ENCODE data around the gene RAP1GDS1.

RAP1GDS1 gene

GRCh38 chr4:98290511-98290910 lies 29.3 kb downstream of the RAP1GDS1 start:
- no peak overlapping the region for H3K9ac ChIP-seq (ENCODE audit: low read depth, low read length)
- no peaks in the 10 kb centered on the region for H3K9me3 ChIP-seq (ENCODE audit: control insufficient read depth, insufficient read depth, low read length)

GRCh38 chr4:98293104-98293887 lies 32.1 kb downstream of the RAP1GDS1 start:
- no peaks in the 10 kb centered on the region for H3K27me3 ChIP-seq (ENCODE audit: control insufficient read depth, insufficient read depth, low read length)
- H3K4me3 ChIP-seq (ENCODE audit: low read depth, low read length), result no peak overlapping the region
- H3K4me1 ChIP-seq (ENCODE audit: control insufficient read depth, insufficient read depth, low read length), result no peaks in the 10 kb centered on the region
- H3K36me3 ChIP-seq (ENCODE audit: control insufficient read depth, insufficient read depth, low read length), result no peaks in the 10 kb centered on the region
- H3K9me3 ChIP-seq (ENCODE audit: control insufficient read depth, insufficient read depth, low read length), result no peaks in the 10 kb centered on the region
- no peak overlapping the region for H3K9ac ChIP-seq (ENCODE audit: low read depth, low read length)

More at GRCh38 chr4:98290511-98290910, 29.3 kb downstream of the RAP1GDS1 start:
- no peaks in the 10 kb centered on the region for H3K27me3 ChIP-seq (ENCODE audit: control insufficient read depth, insufficient read depth, low read length)
- no peaks in the 10 kb centered on the region for H3K36me3 ChIP-seq (ENCODE audit: control insufficient read depth, insufficient read depth, low read length)
- H3K4me3 ChIP-seq (ENCODE audit: low read depth, low read length), result no peak overlapping the region
- no peaks in the 10 kb centered on the region for H3K4me1 ChIP-seq (ENCODE audit: control insufficient read depth, insufficient read depth, low read length)

GRCh38 chr4:98298022-98298421 lies 36.8 kb downstream of the RAP1GDS1 start:
- H3K36me3 ChIP-seq (ENCODE audit: control insufficient read depth, insufficient read depth, low read length), result no peaks in the 10 kb centered on the region
- H3K9ac ChIP-seq (ENCODE audit: low read depth, low read length), result no peak overlapping the region
- H3K4me1 ChIP-seq (ENCODE audit: control insufficient read depth, insufficient read depth, low read length), result no peaks in the 10 kb centered on the region
- no peak overlapping the region for H3K4me3 ChIP-seq (ENCODE audit: low read depth, low read length)
- no peaks in the 10 kb centered on the region for H3K9me3 ChIP-seq (ENCODE audit: control insufficient read depth, insufficient read depth, low read length)
- no peaks in the 10 kb centered on the region for H3K27me3 ChIP-seq (ENCODE audit: control insufficient read depth, insufficient read depth, low read length)

- Histone ChIP-seq H3K4me1 (ENCODE audit: control insufficient read depth, insufficient read depth, low read length) (no peaks in the 10 kb centered on the region), H3K9ac (ENCODE audit: low read depth, low read length) (no peak overlapping the region), H3K9me3 (ENCODE audit: control insufficient read depth, insufficient read depth, low read length) (no peaks in the 10 kb centered on the region), H3K36me3 (ENCODE audit: control insufficient read depth, insufficient read depth, low read length) (no peaks in the 10 kb centered on the region), H3K4me3 (ENCODE audit: low read depth, low read length) (no peak overlapping the region), H3K27me3 (ENCODE audit: control insufficient read depth, insufficient read depth, low read length) (no peaks in the 10 kb centered on the region)
These were observed 39.5 kb downstream of the RAP1GDS1 start for GRCh38 chr4:98300706-98301105.

- H3K9ac ChIP-seq (ENCODE audit: low read depth, low read length), result no peak overlapping the region
- H3K27me3 ChIP-seq (ENCODE audit: control insufficient read depth, insufficient read depth, low read length), result no peaks in the 10 kb centered on the region
- no peaks in the 10 kb centered on the region for H3K36me3 ChIP-seq (ENCODE audit: control insufficient read depth, insufficient read depth, low read length)
- no peaks in the 10 kb centered on the region for H3K9me3 ChIP-seq (ENCODE audit: control insufficient read depth, insufficient read depth, low read length)
- no peaks in the 10 kb centered on the region for H3K4me1 ChIP-seq (ENCODE audit: control insufficient read depth, insufficient read depth, low read length)
- no peak overlapping the region for H3K4me3 ChIP-seq (ENCODE audit: low read depth, low read length)
These were observed 44.4 kb downstream of the RAP1GDS1 start for GRCh38 chr4:98305576-98305975.

GRCh38 chr4:98310867-98311266 lies 49.7 kb downstream of the RAP1GDS1 start:
- Histone ChIP-seq H3K4me3 (ENCODE audit: low read depth, low read length) (no peak overlapping the region), H3K4me1 (ENCODE audit: control insufficient read depth, insufficient read depth, low read length) (no peaks in the 10 kb centered on the region), H3K36me3 (ENCODE audit: control insufficient read depth, insufficient read depth, low read length) (no peaks in the 10 kb centered on the region), H3K9ac (ENCODE audit: low read depth, low read length) (no peak overlapping the region), H3K9me3 (ENCODE audit: control insufficient read depth, insufficient read depth, low read length) (no peaks in the 10 kb centered on the region), H3K27me3 (ENCODE audit: control insufficient read depth, insufficient read depth, low read length) (no peaks in the 10 kb centered on the region)

- Histone ChIP-seq H3K36me3 (ENCODE audit: control insufficient read depth, insufficient read depth, low read length) (no peaks in the 10 kb centered on the region), H3K9ac (ENCODE audit: low read depth, low read length) (no peak overlapping the region), H3K27me3 (ENCODE audit: control insufficient read depth, insufficient read depth, low read length) (no peaks in the 10 kb centered on the region), H3K4me1 (ENCODE audit: control insufficient read depth, insufficient read depth, low read length) (no peaks in the 10 kb centered on the region), H3K4me3 (ENCODE audit: low read depth, low read length) (no peak overlapping the region), H3K9me3 (ENCODE audit: control insufficient read depth, insufficient read depth, low read length) (no peaks in the 10 kb centered on the region)
These were observed 50.5 kb downstream of the RAP1GDS1 start for GRCh38 chr4:98311656-98312055.

- Histone ChIP-seq H3K4me3 (ENCODE audit: low read depth, low read length) (no peak overlapping the region), H3K27me3 (ENCODE audit: control insufficient read depth, insufficient read depth, low read length) (no peaks in the 10 kb centered on the region), H3K4me1 (ENCODE audit: control insufficient read depth, insufficient read depth, low read length) (no peaks in the 10 kb centered on the region), H3K9me3 (ENCODE audit: control insufficient read depth, insufficient read depth, low read length) (no peaks in the 10 kb centered on the region), H3K36me3 (ENCODE audit: control insufficient read depth, insufficient read depth, low read length) (no peaks in the 10 kb centered on the region), H3K9ac (ENCODE audit: low read depth, low read length) (no peak overlapping the region)
These were observed 53.8 kb downstream of the RAP1GDS1 start for GRCh38 chr4:98314791-98315565.

GRCh38 chr4:98318521-98318920 lies 57.3 kb downstream of the RAP1GDS1 start:
- H3K4me1 ChIP-seq (ENCODE audit: control insufficient read depth, insufficient read depth, low read length), result no peaks in the 10 kb centered on the region
- H3K4me3 ChIP-seq (ENCODE audit: low read depth, low read length), result no peak overlapping the region
- no peaks in the 10 kb centered on the region for H3K9me3 ChIP-seq (ENCODE audit: control insufficient read depth, insufficient read depth, low read length)
- no peak overlapping the region for H3K9ac ChIP-seq (ENCODE audit: low read depth, low read length)
- no peaks in the 10 kb centered on the region for H3K27me3 ChIP-seq (ENCODE audit: control insufficient read depth, insufficient read depth, low read length)
- H3K36me3 ChIP-seq (ENCODE audit: control insufficient read depth, insufficient read depth, low read length), result no peaks in the 10 kb centered on the region

- H3K9ac ChIP-seq (ENCODE audit: low read depth, low read length), result no peak overlapping the region
- H3K27me3 ChIP-seq (ENCODE audit: control insufficient read depth, insufficient read depth, low read length), result no peaks in the 10 kb centered on the region
- no peaks in the 10 kb centered on the region for H3K4me1 ChIP-seq (ENCODE audit: control insufficient read depth, insufficient read depth, low read length)
- no peak overlapping the region for H3K4me3 ChIP-seq (ENCODE audit: low read depth, low read length)
- H3K36me3 ChIP-seq (ENCODE audit: control insufficient read depth, insufficient read depth, low read length), result no peaks in the 10 kb centered on the region
- H3K9me3 ChIP-seq (ENCODE audit: control insufficient read depth, insufficient read depth, low read length), result no peaks in the 10 kb centered on the region
These were observed 57.8 kb downstream of the RAP1GDS1 start for GRCh38 chr4:98319021-98319420.

GRCh38 chr4:98326168-98326567 lies 65.0 kb downstream of the RAP1GDS1 start:
- H3K4me1 ChIP-seq (ENCODE audit: control insufficient read depth, insufficient read depth, low read length), result no peaks in the 10 kb centered on the region
- no peak overlapping the region for H3K4me3 ChIP-seq (ENCODE audit: low read depth, low read length)
- H3K27me3 ChIP-seq (ENCODE audit: control insufficient read depth, insufficient read depth, low read length), result no peaks in the 10 kb centered on the region
- peaks cover 3% of the 10 kb centered on the region for H3K9me3 ChIP-seq (ENCODE audit: control insufficient read depth, insufficient read depth, low read length)
- H3K9ac ChIP-seq (ENCODE audit: low read depth, low read length), result no peak overlapping the region
- H3K36me3 ChIP-seq (ENCODE audit: control insufficient read depth, insufficient read depth, low read length), result no peaks in the 10 kb centered on the region

- no peak overlapping the region for H3K4me3 ChIP-seq (ENCODE audit: low read depth, low read length)
- no peak overlapping the region for H3K9ac ChIP-seq (ENCODE audit: low read depth, low read length)
- H3K27me3 ChIP-seq (ENCODE audit: control insufficient read depth, insufficient read depth, low read length), result no peaks in the 10 kb centered on the region
- H3K4me1 ChIP-seq (ENCODE audit: control insufficient read depth, insufficient read depth, low read length), result no peaks in the 10 kb centered on the region
- no peaks in the 10 kb centered on the region for H3K36me3 ChIP-seq (ENCODE audit: control insufficient read depth, insufficient read depth, low read length)
- peaks cover 3% of the 10 kb centered on the region for H3K9me3 ChIP-seq (ENCODE audit: control insufficient read depth, insufficient read depth, low read length)
These were observed 66.5 kb downstream of the RAP1GDS1 start for GRCh38 chr4:98327694-98328093.

Measured in iPS-15b (cell line).